IPS-18a (cell line): ENCODE results near the gene PHLDA3.

ENCODE experiments used
- H3K27ac ChIP-seq: one replicate; pipeline ENCODE4 v1.5.1; 2013; ENCODE audit warnings: low read length
- H3K27me3 ChIP-seq: one replicate; pipeline ENCODE4 v1.6.1; 2013; ENCODE audit warnings: mild to moderate bottlenecking, low read length; ENCODE audit not compliant: control insufficient read depth, insufficient read depth
- H3K36me3 ChIP-seq: one replicate; pipeline ENCODE4 v1.6.1; 2013; ENCODE audit warnings: low read depth, low read length; ENCODE audit not compliant: control insufficient read depth
- H3K4me1 ChIP-seq: one replicate; pipeline ENCODE4 v1.6.1; 2013; ENCODE audit warnings: low read depth, low read length; ENCODE audit not compliant: control insufficient read depth
- H3K4me3 ChIP-seq: one replicate; pipeline ENCODE4 v1.5.1; 2013; ENCODE audit warnings: low read length
- H3K9ac ChIP-seq: one replicate; pipeline ENCODE4 v1.6.1; 2013; ENCODE audit warnings: mild to moderate bottlenecking, low read length, moderate library complexity
- H3K9me3 ChIP-seq: one replicate; pipeline ENCODE4 v1.6.1; 2013; ENCODE audit warnings: low read depth, low read length; ENCODE audit not compliant: control insufficient read depth

PHLDA3 gene

DNA sequence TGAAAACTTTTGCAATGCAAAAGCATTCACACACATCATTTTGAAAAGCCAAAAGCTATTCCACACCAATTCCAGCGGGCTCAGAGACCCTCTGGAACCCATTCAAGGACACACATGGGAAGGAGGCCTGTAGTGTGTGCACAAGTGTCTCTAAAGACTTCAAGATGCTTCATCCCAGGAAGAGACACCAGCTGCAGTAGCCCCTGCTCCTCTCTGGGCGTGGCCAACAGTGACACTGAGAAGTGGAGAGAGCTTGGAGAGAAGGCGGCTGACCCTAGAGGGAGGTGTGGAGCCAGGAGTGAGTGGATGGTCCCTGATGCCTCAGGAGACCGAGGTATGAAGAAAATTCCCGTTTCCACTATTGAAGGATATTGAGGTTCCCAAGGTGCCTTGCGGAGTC lies 32.6 kb downstream of the PHLDA3 start:
- H3K27ac ChIP-seq: no peak overlapping the region
- no peaks in the 10 kb centered on the region for H3K27me3 ChIP-seq
- H3K9me3 ChIP-seq: no peaks in the 10 kb centered on the region
- no peak overlapping the region for H3K9ac ChIP-seq
- H3K4me3 ChIP-seq: no peak overlapping the region
- H3K4me1 ChIP-seq: no peaks in the 10 kb centered on the region
- H3K36me3 ChIP-seq: no peaks in the 10 kb centered on the region

GRCh38 chr1:201434266-201434665 lies 34.7 kb downstream of the PHLDA3 start:
- Histone ChIP-seq H3K36me3 (no peaks in the 10 kb centered on the region), H3K4me1 (no peaks in the 10 kb centered on the region), H3K4me3 (no peak overlapping the region), H3K9me3 (no peaks in the 10 kb centered on the region), H3K9ac (no peak overlapping the region), H3K27me3 (no peaks in the 10 kb centered on the region), H3K27ac (no peak overlapping the region)

- Histone ChIP-seq H3K36me3 (no peaks in the 10 kb centered on the region), H3K27me3 (no peaks in the 10 kb centered on the region), H3K4me3 (no peak overlapping the region), H3K27ac (no peak overlapping the region), H3K4me1 (no peaks in the 10 kb centered on the region), H3K9ac (no peak overlapping the region), H3K9me3 (no peaks in the 10 kb centered on the region)
Measured at GRCh38 chr1:201433609-201434008, 35.4 kb downstream of the PHLDA3 start.

GRCh38 chr1:201430776-201431175 lies 38.2 kb downstream of the PHLDA3 start:
- Histone ChIP-seq H3K36me3 (no peaks in the 10 kb centered on the region), H3K27ac (no peak overlapping the region), H3K9ac (no peak overlapping the region)

DNA sequence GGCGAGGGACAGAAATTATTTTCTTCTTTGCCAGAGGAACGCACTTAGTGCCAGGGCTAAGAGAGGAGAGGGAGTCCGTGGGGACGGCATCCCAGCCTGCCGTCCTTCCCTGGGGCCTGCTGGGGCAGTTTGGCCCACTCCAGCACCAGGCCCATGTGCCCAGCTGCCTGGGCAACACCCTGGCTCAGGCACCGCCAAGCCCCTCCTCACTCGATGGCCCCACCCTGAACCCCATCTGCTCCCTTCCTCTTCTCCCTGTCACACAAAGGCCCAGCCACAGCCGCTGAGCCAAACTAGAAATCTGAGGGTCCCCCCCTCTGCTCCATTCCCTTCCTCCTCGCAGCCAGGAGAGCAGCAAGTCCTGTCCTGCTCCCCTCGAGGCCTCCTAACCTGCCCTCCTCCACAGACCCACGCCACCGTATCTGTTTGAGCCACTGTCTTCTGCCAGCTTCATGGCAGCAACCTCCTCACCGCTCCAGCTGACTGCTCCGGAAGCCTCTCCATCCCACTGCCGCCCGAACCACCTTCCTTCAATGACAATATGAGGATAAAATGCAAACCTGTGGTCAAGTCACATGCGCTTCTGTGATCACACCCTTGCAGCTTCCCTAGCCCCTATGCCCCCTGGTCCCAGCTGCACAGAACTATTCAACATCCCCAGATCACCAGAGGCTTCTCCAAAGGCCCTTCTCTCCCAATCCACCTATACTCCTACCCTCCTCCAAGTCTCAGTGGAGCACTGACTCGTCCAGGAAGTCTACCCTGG lies 39.1 kb downstream of the PHLDA3 start:
- Histone ChIP-seq H3K27ac (no peak overlapping the region), H3K36me3 (no peaks in the 10 kb centered on the region), H3K9me3 (no peaks in the 10 kb centered on the region), H3K4me1 (no peaks in the 10 kb centered on the region), H3K27me3 (no peaks in the 10 kb centered on the region), H3K9ac (no peak overlapping the region), H3K4me3 (no peak overlapping the region)

More at GRCh38 chr1:201430776-201431175, 38.2 kb downstream of the PHLDA3 start:
- no peaks in the 10 kb centered on the region for H3K27me3 ChIP-seq
- no peaks in the 10 kb centered on the region for H3K4me1 ChIP-seq
- H3K9me3 ChIP-seq: no peaks in the 10 kb centered on the region
- no peak overlapping the region for H3K4me3 ChIP-seq

- H3K9ac ChIP-seq: no peak overlapping the region
- no peak overlapping the region for H3K4me3 ChIP-seq
- no peak overlapping the region for H3K27ac ChIP-seq
- no peaks in the 10 kb centered on the region for H3K27me3 ChIP-seq
- no peaks in the 10 kb centered on the region for H3K36me3 ChIP-seq
- H3K9me3 ChIP-seq: no peaks in the 10 kb centered on the region
- no peaks in the 10 kb centered on the region for H3K4me1 ChIP-seq
Measured at GRCh38 chr1:201427963-201428362, 41.0 kb downstream of the PHLDA3 start.

DNA sequence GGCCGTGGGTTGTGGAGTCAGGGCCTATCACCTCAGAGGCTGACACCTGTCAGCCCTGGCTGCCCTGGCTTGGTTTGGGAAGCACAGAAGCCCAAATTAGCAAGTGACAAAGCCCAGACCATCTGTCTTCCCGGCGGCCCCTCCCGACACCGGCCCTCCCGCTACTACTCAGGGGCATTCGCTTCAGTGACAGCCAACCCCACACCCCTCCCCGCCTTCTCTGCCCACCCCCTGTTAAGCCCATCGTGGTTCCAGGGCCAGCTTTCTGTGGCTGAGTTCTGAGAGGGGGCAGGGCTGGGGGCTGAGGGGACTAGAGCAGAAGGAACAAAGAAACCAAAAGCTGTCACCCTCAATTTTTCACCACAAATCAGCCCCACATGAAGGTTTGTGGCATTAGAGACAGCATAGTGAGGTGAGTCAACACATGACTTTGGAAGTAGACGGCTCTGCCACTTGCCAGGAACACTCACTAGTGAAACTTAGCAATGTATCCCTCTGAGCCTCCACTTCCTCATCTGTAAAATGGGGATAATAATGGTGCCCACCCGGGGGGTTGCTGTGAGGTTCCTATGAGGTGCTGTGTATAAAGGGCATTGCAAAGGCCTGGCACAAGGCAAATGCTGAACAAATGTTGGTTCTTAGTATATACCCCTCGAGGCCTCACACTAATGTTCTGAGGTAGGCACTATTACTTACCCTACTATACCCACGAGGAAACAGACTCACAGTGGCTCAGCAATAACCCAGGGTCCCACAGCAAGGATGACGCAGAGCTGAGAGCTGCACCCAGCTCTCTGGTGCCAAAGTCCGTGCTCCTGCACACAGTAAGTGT lies 42.3 kb downstream of the PHLDA3 start:
- Histone ChIP-seq H3K4me1 (no peaks in the 10 kb centered on the region), H3K9me3 (no peaks in the 10 kb centered on the region), H3K27me3 (no peaks in the 10 kb centered on the region), H3K4me3 (no peak overlapping the region), H3K9ac (no peak overlapping the region), H3K36me3 (no peaks in the 10 kb centered on the region), H3K27ac (no peak overlapping the region)

- no peaks in the 10 kb centered on the region for H3K27me3 ChIP-seq
- H3K9ac ChIP-seq: no peak overlapping the region
- no peaks in the 10 kb centered on the region for H3K4me1 ChIP-seq
- no peaks in the 10 kb centered on the region for H3K36me3 ChIP-seq
- H3K4me3 ChIP-seq: no peak overlapping the region
- no peaks in the 10 kb centered on the region for H3K9me3 ChIP-seq
- no peak overlapping the region for H3K27ac ChIP-seq
Measured at GRCh38 chr1:201424146-201424545, 44.8 kb downstream of the PHLDA3 start.

DNA sequence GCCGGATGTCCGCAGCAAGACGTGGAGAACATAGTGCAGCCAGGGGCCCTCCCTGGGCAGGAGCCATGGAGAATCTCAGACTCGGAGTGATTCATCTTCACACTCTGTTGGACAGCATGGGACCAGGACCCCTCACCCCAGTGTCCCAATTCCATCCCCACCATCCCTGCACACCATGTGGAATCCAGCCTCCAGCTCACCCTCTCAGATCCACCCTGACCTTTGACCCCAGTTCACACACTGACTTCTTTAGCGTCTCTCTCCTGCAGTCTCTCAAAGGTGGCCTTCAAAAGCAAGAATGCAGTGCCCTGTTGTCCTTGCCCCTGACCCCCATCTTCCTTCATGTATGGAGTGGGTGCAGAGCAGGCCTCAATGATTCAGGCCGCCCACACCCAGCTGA lies 45.3 kb downstream of the PHLDA3 start:
- H3K9ac ChIP-seq: no peak overlapping the region
- H3K9me3 ChIP-seq: no peaks in the 10 kb centered on the region
- H3K4me3 ChIP-seq: no peak overlapping the region
- H3K4me1 ChIP-seq: no peaks in the 10 kb centered on the region
- H3K27ac ChIP-seq: no peak overlapping the region
- H3K27me3 ChIP-seq: no peaks in the 10 kb centered on the region
- H3K36me3 ChIP-seq: no peaks in the 10 kb centered on the region

GRCh38 chr1:201422436-201423030 lies 46.5 kb downstream of the PHLDA3 start:
- Histone ChIP-seq H3K4me3 (no peak overlapping the region), H3K4me1 (no peaks in the 10 kb centered on the region), H3K9ac (no peak overlapping the region), H3K9me3 (no peaks in the 10 kb centered on the region), H3K36me3 (no peaks in the 10 kb centered on the region), H3K27ac (no peak overlapping the region), H3K27me3 (no peaks in the 10 kb centered on the region)

- Histone ChIP-seq H3K27me3 (no peaks in the 10 kb centered on the region), H3K9ac (no peak overlapping the region), H3K27ac (no peak overlapping the region), H3K4me1 (no peaks in the 10 kb centered on the region), H3K9me3 (no peaks in the 10 kb centered on the region), H3K4me3 (no peak overlapping the region), H3K36me3 (no peaks in the 10 kb centered on the region)
Measured at GRCh38 chr1:201422026-201422425, 47.0 kb downstream of the PHLDA3 start.
